ENCODE data around the gene WDR6.
"Not testable (repeated sequence)": the region's sequence is repeated elsewhere in the genome, so short reads cannot be mapped to it uniquely, and the experiment has no call there.

Gene WDR6

DNA sequence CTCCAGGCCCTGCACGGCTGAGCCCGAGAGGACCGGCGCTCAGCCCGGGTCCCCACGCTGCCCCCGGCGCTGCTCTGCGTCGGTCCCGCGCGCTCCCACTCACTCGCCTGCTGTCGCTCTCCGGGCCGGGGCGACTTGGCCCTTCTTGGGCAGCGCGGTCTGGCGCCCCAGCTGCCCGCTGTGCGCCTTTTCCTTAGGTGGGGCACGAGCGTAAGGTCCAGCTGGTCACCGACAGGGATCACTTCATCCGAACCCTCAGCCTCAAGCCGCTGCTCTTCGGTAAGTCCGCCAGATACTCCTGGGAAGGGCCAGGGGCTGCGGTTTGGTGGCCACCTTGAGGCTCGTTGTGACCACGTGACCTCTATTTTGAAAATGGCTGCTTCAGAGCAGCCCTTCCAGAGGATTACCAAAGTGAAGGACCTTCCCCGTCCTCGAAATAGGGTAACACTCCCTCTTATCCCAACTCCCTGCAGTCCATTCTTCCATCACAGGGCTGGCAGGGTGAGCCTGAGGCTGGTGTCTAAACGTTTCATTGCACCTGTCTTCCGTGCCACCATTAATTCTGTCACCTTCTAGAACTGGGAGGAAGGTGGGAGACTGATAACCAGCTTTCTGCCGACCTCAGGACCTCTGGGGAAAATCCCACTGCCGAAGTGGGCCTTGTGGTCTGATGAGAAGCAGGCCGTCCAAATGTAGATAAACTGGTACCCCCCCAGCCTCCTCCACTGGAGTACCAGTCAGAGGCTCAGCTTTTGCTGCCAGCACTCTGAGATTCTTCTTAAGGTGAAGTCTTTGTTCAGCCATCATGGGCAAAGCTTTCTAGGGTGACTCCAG, 16.3 kb upstream of the WDR6 start:
- peak; percentile 37 to 63 for DNase-seq

- no peak for DNase-seq
Observed at GRCh38 chr3:48991851-48992545, 15.2 kb upstream of the WDR6 start.

- no peak for DNase-seq
Observed at GRCh38 chr3:48993834-48994233, 13.4 kb upstream of the WDR6 start.

- no peak for DNase-seq
Observed at GRCh38 chr3:48996640-48997039, 10.6 kb upstream of the WDR6 start.

GRCh38 chr3:48997102-48997635, 10.0 kb upstream of the WDR6 start:
- no peak for DNase-seq

DNA sequence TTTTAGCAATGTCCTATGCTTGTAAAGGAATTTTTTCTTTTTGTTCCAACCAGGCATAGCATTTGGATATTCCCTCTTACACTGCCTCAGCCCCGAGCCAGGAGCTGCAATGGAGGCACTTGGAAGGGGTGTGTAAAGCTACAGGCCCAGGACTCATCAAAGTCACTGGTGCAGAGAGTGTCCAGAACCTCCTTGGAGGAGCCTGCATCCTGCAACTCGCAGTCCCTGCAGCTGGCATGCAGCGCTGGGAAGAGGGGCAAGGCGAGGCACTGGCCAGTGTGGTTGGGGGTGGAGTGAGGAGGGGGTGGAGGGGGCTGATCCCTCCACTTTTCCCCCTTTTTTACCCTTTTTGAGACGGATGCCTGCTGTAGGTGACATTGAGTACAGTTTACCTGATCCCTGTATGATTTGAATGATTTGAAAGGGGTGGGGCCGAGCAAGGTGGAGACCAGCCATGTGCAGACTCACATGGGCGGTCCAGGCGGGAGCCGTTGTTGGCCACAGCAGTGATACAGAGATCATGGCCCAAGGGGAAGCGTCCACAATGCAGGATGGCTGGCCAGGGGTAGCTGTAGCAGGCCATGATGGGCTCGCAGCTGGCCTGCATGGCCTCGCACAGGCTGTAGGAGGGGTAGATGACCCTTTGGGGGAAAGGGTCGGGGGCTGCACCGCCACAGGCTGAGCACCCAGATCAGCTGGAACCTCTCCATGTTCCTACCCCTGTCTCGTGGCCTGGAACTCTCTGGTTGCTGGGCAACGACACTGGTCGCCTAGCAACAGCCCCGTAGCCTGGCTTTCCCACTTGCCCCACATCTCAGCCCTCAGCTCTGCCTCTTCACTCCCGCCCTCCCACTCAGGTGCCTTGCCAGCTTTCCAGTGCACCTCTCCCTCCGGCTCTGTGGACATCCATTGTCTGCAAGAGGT, 9.2 kb upstream of the WDR6 start:
- peak in 1 of 2 experiments; percentile 52 for DNase-seq

DNA sequence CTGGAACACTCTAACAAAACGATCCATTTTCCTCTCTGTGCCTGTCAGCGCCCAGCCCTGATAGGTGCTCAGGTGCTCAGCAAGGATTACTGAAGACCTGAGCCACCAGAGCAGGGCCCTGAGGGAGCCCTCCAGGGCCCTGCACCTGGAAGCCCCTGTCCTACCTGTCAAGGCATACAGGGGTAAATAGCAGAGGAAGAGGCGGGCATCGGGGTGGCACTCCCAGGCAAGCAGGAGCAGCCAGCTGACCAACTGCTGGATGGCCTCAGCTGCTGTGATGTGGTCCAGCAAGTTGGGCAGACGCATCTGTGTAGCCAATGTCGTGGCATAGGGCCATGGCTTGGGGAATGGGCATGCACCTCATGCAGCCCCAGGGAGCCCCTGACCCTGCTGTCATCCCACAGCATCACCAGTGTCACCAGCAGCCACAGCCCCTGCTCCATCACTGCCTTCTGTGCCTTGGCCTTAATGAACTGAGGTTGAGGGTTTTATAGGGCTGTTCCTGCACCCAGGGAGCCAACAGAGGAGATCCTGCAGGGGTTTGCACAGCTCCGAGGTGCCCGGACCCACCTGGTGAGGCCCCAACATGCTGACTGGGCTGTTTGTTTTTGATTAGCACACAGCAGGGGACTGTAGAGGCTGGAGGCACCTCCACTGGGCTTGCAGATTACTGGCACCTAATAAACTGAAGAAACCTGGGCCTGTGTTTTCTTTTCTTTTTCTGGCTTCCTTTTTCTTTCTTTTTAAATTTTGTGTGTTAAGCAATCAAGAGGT, 7.9 kb upstream of the WDR6 start:
- DNase-seq: no peak

- DNase-seq: no peak
Observed at GRCh38 chr3:49001155-49001554, 6.0 kb upstream of the WDR6 start.

DNA sequence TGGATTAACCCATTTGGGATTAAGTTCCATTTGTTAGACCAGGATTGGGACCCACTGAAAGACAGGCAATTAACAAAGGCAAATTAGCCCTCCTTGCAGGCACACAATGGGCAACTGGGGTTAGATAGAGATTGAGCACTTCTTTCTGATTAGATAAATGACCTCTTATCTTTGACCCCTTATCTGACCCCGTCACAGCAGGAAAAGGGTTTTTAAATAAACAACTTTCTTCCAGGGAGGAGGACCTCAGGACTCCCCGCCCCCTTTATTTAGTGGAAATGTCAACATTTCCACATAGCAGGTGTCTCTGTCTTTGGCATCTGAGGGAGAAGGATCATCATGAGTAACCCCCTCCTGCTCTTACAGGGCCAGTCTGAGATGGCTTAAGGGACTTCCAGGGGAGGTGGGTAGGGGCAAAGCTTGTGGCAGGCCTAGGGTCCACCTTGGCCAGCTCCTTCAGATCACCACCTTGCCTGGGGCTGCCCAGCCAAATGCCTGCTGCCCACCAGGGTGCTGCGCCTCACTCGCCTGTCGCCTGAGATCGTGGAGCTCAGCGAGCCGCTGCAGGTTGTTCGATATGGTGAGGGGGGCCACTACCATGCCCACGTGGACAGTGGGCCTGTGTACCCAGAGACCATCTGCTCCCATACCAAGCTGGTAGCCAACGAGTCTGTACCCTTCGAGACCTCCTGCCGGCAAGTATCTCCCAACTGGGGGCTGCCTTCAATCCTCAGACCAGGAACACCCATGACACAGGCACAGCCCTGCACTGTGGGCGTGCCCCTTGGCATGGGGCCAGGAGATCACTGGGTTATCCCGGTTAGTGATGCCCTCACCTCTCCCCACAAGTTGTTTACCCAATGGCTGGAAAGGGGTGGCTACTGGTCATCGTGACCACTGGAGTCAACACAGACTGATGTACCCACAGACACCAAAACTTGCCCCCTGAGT, 2.6 kb upstream of the WDR6 start:
- DNase-seq: no peak

DNA sequence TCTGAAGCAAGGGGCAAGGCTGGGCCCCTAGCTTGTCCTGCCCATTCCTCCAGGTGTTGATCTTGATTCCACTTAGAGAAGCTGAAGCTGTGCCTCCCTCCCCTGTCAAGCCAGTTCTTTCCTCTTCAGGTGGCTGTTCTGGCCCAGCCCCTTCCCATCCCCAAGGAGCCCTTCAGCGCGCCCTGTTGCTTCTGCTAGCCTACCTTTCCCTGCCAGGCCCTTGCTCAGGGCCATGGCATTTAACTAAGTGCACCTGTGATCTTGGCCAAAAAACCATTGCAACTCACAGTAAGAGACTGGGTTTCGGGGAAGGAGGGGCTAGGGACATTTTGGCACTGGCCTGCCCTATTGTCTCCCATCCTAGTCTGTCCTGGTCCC, 1.9 kb upstream of the WDR6 start:
- DNase-seq: no peak

DNA sequence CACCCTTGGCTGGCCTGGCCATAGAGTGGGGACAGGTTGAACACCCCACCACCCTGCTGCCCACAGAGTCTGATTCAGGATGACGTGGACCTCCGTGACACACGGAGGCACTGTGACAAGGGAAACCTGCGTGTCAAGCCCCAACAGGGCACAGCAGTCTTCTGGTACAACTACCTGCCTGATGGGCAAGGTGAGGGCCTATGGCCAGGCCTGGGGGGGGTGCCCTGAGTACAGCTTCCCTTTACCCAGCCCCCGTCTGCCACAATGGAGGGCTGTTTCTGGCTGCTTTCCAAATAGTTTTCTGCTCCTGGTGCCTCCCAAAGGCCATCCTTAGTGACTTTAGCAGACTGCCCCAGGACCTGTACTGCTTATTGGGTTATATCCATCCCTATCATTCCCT, 1.2 kb upstream of the WDR6 start:
- DNase-seq: no peak

DNA sequence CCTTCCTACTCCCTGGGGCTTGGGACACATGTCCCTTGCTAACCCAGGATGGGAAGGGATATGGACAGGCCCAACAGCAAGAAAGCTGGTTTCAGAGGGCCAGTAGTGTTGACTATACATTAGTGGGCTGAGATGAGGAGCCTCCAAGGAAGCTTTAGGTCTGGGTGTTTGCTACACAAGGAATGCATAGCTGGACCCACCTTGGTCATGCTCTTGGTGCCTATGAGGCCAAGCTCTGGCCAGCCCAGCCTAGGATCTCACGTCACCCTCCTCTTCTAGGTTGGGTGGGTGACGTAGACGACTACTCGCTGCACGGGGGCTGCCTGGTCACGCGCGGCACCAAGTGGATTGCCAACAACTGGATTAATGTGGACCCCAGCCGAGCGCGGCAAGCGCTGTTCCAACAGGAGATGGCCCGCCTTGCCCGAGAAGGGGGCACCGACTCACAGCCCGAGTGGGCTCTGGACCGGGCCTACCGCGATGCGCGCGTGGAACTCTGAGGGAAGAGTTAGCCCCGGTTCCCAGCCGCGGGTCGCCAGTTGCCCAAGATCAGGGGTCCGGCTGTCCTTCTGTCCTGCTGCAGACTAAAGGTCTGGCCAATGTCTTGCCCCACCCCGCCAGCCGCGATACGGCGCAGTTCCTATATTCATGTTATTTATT, 653 bp upstream of the WDR6 start:
- DNase-seq: peak in 1 of 2 experiments; percentile 25

- peak; percentile 16 to 68 for DNase-seq
Observed at GRCh38 chr3:49007771-49008528, 759 bp downstream of the WDR6 start.

GRCh38 chr3:49008627-49009026, 1.4 kb downstream of the WDR6 start:
- not testable (repeated sequence) for DNase-seq

DNA sequence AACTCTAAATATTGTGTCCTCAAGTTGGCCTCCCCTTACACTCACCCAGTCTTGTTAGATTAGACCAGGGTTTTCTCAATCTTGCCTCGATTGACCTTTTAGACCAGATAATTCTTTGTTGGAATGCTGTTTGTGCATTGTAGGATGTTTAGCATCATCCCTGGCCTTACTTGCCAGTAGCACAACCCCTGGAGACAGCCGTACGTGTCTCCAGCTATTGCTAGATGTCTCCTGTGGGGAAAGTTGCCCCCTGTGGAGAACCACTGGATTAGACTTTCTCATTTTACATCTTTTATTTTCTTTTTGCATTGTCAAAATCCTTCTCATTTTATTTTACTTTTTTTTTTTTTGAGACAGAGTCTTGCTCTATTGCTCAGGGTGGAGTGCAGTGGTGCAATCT, 2.2 kb downstream of the WDR6 start:
- no peak for DNase-seq

DNA sequence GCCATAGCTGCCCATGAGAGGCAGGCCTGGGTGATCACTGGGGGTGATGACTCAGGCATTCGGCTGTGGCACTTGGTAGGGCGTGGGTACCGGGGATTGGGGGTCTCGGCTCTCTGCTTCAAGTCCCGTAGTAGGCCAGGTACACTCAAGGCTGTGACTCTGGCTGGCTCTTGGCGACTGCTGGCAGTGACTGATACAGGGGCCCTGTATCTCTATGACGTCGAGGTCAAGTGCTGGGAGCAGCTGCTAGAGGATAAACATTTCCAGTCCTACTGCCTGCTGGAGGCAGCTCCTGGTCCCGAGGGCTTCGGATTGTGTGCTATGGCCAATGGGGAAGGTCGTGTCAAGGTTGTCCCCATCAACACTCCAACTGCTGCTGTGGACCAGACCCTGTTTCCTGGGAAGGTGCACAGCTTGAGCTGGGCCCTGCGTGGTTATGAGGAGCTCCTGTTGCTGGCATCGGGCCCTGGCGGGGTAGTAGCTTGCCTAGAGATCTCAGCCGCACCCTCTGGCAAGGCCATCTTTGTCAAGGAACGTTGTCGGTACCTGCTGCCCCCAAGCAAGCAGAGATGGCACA, 5.3 kb downstream of the WDR6 start:
- DNase-seq: no peak

- DNase-seq: no peak
Observed at GRCh38 chr3:49013113-49013737, 6.0 kb downstream of the WDR6 start.

GRCh38 chr3:49013738-49014660, 6.8 kb downstream of the WDR6 start:
- DNase-seq: peak in 1 of 2 experiments; percentile 24

Data from NCI-H524 (cell line).